DLD1 (cell line): Measurements from ENCODE around the gene PIEZO1.

Experiments used
- in situ Hi-C: cut with HindIII; loops from 2 replicates; pipeline ENCODE4 v1.10.0; 2017; ENCODE audit warnings: low sequenced_read_pairs

The PIEZO1 gene

DNA sequence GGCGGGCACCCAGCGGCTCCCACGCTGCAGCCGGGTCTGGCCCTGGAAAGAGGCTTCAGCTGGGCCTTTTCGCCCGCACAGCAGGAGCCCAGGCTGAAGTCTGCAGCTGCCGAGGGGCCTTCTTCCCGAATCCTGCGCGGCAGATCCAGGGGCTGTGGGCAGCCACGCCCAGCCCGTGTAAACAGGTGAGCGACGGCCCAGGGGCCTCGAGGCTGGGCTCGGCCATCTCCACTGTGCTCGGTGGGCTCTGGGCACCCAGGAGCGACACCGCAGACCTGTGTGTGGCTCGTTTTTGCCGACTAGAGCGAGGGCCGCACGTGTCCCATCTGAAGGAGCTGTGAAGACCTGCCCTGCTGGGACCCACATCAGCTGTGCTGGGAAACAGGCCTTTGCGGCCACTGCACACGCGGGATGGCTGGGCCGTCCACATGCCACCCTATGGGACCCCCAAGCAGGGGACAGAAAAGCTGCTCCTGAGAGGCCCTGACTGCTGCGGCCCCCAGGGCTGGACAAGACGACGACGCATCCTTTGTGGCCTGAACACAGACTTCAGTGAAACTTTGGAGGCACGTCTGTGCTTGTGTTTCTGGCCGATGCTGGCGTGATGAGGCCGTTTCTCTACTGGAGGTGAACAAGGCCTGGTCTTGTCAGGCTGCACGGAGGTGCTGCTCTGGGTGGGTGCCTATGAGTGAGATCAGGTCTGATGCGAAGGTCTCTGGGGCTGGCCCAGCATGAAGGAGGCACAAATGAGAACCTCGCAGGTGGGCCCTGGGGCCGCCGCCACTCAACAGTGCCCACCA is 31.9 kb upstream of the PIEZO1 start:
- in situ Hi-C loops, result no loop called here

DNA sequence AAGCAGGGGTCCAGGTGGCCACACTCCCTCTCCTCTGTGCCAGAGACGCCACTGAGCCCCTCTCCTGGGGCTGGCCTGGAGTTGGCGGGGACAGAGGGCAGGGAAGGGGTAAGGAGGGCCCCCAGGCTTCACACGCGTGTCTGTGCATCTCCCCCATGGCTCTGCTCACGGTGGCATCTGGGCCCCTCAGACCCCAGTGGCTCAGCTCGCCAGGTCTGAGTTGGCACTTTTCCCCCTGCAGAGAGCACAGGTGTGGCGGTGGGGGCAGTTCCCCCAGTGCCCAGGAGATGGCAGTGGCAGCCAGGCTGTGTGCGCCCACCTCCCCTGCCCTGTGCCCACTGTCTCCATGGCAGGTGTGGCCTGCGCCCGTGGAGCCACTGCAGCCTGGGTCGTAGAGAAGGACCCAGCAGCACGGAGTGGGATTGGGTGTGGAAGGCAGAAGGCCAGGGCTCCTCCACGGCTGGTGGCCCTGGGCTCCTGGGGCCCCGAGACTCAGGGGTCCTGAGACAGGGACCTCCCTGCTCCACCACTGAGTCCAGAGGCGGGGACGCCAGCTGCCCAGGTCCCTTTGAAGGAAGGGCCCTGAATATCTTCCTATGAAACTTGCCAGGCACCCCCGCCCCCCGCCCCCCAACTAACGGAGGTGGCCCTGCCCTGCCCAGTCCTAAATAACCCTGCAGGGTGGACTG is 31.0 kb upstream of the PIEZO1 start:
- in situ Hi-C loops, result no loop called here

DNA sequence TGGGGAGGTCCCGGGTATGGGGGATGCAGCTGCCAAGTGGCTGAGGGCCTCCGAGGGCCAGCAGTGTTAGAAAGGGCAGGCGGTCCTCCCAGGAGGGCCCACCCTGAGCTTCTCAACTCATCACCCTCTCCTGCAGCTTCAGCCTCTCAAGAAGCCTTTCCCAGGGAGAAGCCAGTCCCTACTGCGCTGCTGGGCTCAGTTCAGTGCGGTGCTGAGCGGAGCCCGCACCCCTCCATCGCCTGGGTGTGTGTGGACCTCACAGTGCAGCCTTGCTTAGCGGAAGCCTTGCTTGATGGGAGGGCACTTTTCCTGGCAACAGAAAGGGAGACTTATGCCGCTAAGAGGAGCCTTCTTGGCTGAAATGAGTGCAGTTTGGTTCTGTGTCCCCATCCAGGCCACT is 30.2 kb upstream of the PIEZO1 start:
- in situ Hi-C loops, result no loop called here

DNA sequence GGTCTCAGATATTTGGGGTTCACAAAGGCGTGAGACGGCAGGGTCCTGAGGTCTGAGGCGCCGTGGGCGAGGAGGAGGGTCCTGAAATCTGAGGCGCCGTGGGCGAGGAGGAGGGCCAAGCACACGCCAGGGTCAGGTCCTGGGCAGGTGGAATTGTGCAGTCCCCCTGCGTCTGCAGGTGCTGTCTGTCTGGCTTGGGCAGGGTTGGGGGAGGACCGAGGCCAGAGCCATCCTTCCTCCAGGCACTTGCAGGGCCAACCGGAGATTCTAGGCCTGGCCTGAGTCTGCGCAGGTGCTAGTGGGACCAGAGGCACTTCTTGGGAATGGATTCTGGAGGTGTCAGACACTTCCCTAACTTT is 29.1 kb upstream of the PIEZO1 start:
- in situ Hi-C loops, result no loop called here

- in situ Hi-C loops, result no loop called here
Observed at GRCh38 chr16:88813269-88814143, 28.5 kb upstream of the PIEZO1 start.

GRCh38 chr16:88812513-88813268 is 27.7 kb upstream of the PIEZO1 start:
- in situ Hi-C loops, result no loop called here

DNA sequence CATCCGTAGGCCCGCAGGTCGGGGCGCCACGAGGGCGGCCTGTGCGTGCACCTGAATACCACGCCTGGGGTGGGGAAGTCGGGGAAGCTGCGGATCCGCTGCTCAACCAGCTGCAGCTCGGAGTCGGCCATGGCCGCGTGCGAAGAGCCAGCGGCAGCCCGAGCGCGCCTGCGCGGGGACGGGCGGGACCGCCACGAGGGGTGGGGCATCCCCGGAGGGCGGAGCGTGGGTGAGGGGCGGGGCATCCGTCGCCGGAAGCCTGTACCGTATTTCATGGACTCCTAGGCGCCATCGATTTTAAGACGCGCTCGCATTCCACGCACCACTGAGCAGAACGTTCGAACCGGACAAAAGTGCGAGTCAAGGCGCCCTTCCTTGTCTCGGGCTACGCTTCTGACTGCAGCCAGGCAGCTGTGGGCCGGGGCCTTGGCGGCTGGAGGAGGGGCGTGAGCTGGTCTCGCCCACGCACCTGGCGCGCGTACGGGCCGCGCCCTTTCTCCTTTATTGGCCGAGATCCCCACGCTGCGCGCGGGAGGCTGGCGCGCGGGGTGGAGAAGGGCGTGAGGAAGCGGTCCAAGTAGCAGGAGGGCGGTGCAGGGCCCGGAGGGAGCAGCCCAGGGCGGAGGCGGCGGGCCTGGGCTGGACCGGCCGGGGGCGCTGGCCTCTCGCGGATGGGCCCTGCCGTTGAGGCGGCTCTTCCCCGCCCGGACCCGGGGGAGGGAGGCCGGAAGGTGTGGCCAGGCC is 26.9 kb upstream of the PIEZO1 start, which contains the start of gene APRT:
Gene APRT, minus strand, starts transcription at position 160 of the 744 bp plus-strand sequence. Its CDS starts 29 bp downstream, at position 131.
- in situ Hi-C loops, result no loop called here

DNA sequence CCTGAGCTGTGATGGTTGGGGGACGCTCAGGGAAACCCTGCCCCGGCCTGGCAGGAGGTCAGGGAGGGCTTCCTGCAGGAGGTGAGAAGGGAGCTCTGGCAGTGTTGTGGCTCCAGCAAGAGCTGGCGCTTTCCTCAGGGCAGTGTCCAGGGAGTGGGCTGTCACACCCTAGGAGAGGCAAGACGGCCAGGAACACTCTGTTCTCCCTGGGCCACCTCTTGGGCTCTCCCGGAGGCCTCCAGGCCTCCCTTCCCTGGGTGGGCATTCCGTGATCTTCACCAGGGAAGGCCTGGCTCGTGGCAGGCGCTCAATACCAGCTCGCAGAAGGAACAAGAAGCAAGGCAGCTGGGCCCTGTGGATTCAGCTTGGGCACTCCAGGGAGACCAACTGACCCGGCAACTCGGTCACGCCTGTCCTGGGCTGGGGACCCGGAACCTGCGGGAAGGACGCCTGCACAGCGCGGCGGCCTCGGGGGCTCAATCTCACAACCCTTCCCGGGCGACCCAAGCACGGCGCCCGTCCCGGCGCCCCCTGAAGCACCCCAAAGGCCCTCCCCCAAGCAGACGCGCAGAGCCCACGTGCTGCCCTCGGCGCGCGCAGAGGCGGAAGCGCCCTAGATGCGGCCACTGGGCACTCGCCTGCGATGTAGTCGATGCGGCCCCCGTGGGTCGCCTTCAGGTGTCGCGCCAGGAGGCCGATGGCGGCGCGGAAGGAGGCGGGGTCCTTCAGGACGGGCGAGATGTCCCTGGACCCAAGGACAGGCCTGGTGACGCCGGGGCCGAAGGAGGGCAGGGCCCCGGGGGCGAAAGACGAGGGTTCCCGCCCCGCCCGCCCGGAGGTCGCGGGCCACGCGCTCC is 26.1 kb upstream of the PIEZO1 start:
- in situ Hi-C loops, result no loop called here

DNA sequence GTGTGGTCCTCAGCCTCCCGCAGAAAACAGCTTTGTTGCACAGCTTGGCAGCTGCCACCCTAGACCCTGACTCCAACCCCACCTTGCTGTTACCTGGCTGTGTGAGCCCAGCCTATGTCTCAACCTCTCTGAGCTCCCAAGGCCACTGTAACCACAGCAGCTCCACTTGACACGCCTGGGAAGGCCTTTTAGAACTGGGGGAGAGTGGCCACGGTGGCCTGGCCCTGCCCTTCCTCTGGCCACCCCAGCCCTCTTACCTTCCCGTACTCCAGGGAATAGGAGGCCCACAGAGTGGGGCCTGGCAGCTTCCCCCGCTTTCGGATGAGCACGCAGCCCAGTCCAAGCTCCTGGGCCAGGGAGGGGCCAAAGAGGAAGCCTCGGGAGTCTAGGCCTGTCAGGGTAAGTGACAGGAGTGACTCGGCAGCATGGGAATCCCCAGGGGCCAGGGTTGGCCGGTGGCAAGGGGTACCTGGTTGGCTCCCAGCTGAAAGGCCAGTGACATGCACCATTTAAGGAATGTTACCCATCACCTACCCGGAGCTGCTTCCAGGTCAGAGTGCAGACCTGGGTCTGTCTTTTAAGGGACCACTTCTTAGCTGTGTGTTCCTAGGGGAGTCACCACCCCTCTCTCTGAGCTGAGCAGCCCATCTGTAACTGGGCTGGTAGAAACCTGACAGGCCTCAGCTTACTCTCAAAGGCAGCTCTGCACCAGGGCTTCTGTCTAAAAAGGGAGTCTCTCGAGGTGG is 25.3 kb upstream of the PIEZO1 start:
- in situ Hi-C loops, result no loop called here

DNA sequence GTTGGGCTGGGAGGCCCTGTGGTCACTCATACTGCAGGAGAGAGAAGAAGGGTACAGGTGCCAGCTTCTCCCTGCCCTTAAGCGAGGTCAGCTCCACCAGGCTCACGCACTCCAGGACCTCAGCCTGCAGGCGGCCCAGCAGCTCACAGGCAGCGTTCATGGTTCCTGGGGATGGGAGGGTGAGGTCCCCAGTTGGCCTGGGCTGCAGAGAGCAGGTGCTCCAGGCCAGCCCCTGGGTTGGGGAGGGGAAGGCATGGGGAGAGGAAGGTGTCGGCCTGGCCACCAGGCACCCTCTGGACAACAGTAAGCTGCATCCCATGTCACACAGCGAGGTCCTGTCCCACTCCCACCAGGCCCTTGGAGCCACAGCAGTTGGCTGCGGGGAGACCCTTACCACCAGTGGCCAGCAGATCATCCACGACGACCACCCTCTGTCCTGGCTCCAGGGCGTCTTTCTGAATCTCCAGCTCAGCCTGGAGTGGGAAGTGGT is 24.7 kb upstream of the PIEZO1 start:
- in situ Hi-C loops, result no loop called here

DNA sequence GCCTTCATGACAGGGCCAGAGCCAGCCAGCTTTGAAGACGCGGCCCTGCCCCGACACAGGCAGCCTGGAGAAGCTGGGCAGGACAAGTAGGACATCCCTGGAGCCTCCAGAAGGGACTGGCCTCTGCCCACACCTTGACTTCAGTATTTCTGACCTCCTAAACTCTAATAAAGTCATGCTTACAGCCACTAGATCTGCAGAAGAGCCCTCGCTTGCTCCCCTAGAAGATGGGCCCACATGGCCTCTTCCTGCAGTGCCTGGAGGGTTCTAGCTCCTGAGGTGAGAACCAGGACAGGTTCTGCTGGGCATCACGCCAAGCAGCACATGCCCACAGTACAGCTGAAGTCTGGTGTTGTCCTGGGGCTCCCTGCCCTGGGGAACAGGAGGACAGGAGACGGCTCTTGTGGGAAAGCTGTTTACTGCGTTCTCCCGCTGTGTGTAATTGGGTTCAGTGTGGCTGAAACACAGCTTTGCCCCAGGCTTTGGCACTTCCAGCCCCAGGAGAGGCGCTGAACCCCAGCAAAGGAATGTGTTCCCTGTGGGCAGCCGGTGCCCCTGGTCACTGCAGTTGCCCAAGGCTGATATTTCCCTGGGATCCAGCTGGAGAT is 24.2 kb upstream of the PIEZO1 start:
- in situ Hi-C loops, result no loop called here

DNA sequence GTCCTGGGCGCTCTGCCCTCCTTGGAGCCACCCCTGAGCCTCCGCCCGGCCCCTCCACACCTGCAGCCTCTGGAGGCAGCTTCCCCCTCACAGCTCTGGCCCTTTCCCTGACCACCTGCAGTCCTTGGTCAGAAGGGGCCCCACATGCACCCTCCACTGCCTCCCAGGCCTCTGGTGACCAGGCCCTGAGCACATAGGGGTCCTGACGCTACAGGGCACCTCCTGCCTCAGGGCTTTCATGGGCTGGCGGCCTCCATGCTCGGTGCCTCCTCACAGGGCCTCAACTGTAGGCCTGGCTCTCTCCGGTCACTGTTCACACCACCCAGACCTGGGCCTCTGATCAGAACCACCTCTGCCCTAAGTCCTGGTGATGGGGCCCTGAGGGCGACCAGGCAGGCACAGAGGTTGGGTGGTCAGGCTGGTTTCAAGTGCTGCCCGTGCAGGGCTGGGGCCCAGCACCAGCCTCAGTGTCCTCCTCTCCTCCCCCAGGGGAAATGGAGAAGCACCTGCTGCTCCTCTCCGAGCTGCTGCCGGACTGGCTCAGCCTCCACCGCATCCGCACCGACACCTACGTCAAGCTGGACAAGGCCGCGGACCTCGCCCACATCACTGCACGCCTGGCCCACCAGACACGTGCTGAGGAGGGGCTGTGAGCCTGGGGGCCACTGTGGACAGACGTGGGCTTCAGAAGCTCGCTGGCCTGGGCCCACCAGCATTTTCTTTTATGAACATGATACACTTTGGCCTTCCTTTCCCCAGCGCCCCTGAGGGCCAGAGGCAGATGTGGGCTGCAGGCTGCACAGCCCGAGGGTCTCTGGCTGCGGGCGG is 22.8 kb upstream of the PIEZO1 start:
- in situ Hi-C loops, result no loop called here

- in situ Hi-C loops, result no loop called here
Observed at GRCh38 chr16:88807142-88807625, 22.2 kb upstream of the PIEZO1 start.

- in situ Hi-C loops, result no loop called here
Observed at GRCh38 chr16:88806491-88807111, 21.6 kb upstream of the PIEZO1 start.

- in situ Hi-C loops, result no loop called here
Observed at GRCh38 chr16:88805887-88806393, 20.9 kb upstream of the PIEZO1 start.

- in situ Hi-C loops, result no loop called here
Observed at GRCh38 chr16:88805340-88805715, 20.3 kb upstream of the PIEZO1 start.
